G401.6 (cell line): ENCODE data around the gene TRIM24.
"Not testable (repeated sequence)": the region's sequence is repeated elsewhere in the genome, so short reads cannot be mapped to it uniquely, and the experiment has no call there.

Source experiments
- FAIRE-seq: peaks from 2 replicates; lab custom pipeline; 2012; peaks lifted over from hg19 to GRCh38; lab: Jason Lieb, UNC

The TRIM24 gene

DNA sequence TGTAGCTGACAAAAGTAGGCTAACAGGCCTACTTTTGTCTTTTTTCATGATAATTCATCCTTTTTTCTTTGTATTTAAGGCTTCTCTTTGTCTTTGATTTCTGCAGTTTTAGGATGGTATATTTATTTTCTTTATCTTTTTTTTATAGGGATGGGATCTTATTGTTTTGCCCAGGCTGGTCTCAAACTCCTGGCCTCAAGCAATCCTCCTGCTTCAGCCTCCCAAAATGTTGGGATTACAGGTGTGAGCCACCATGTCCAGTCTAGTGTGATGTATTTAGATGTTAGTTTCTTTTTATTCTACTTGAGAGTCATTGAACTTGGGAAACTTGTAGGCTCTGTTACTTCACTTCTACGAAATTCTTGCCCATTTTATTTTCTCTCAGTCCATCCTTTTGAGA, 35.4 kb downstream of the TRIM24 start:
- FAIRE-seq = no peak

GRCh38 chr7:138499340-138499739, 39.3 kb downstream of the TRIM24 start:
- no peak for FAIRE-seq

DNA sequence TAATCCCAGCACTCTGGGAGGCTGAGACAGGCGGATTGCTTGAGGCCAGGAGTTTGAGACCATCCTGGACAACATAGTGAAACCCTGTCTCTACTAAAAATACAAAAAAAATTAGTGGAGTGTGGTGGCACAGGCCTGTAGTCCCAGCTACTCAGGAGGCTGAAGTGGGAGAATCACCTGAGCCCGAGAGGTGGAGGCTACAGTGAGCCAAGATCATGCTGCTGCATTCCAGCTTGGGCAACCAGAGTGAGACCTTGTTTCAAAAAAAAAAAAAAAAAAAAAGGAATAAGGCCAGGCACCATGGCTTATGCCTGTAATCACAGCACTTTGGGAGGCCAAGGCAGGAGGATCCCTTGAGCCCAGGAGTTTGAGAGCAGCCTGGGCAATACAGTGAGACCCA, 40.2 kb downstream of the TRIM24 start:
- not testable (repeated sequence) for FAIRE-seq

DNA sequence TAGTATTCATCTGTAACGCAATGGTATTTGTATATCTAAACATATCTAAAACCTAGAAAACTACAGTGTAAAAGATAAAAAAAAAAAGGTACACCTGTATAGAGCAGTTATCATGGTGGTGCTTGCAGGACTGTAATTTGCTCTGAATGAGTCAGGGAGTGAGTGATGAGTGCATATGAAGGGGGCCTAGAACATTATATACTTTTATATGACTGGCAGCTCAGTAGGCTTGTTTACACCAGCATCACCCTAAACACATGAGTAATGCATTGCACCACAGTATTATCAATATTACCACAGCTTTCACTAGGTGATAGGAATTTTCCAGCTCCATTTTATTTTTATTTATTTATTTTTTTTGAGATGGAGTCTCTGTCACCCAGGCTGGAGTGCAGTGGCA, 40.8 kb downstream of the TRIM24 start:
- no peak for FAIRE-seq

DNA sequence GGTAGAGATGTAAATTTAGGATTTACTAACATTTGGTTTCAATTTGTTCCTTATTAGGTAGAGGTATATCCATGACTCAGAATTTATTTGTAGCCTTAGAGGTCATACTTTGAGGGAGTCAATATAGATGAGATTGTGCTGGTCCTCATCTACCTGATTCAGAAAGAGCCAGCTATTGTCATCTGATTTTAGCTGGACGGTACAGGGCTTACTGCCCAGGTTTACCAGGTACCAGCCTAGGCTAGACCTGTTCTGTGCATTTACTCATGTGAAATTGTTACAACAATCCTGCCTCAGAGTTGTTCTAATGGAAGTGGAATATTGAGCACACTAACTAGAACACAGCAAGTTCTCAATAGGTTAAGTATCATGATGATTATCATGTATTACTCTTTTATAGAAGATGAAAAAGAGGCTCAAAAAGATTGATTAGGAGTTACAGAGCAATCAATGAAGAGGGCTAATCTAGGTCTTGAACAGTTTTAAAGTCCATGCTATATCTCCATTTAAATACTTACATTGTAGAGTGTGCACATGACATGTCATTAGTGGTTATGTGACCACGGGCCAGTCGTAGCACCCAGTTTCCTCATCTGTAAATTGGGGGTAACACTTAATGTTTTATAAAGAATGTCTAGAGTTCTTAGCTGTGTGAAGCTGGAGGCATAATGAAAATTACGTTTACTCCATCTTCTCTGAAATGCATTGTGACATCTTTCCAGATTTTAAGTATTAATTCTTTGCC, 42.1 kb downstream of the TRIM24 start:
- no peak for FAIRE-seq

- FAIRE-seq = no peak
These were observed 45.4 kb downstream of the TRIM24 start for GRCh38 chr7:138505361-138505873.

DNA sequence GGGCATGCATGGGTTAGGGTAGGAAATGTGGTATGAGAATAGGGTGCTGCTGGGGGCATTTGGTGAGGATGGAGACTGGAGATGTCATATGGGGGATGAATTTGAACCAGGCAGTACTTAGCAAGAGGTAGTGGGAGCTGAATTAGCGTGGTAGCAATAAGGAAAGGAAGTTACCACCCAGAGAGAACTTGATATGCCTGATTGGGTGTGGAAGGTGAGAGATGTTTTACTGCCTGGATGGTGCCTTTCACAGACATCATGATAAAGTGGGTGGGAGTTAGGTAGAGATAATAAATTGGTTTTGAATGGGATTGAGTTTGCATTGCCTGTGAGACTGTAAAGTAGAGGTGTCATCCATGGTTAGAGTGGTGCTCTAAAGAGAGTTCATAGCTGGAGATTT, 46.7 kb downstream of the TRIM24 start:
- no peak for FAIRE-seq

DNA sequence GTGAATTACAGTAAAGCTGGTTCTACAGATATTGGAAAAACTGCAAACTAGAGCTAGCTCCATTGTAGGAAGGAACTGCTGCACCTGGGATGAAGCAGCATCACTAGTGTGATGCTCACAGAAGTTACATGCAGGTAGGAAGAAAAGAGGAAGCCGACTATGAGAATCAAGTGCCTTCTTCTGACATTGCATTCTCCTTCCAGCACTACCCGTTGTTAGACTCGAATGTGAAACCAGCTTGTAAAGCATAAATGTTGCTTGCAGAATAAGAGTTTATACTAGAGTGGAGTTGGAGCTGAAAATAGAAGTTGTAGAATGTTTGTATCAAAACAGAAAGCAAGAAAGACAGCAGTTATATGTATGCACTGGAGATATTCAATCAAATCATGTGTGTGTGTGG, 49.9 kb downstream of the TRIM24 start:
- FAIRE-seq = no peak

GRCh38 chr7:138512092-138512858, 52.2 kb downstream of the TRIM24 start:
- FAIRE-seq = no peak

DNA sequence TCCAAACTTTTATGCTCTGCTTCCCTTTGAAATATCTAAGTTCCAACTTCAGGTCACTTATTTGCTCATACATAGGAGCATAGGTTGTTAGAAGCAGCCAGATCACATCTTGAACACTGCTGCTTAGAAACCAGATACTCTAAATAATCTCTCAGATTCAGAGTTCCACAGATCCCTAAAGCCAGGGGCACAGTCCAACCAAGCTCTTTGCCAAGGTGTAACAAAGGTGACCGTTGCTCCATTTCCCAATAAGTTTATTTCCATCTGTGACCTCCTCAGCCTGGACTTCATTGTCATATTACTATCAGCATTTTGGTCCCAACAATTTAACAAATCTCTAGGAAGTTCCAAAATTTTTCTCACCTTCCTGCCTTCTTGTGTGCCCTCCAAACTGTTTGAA, 52.8 kb downstream of the TRIM24 start:
- FAIRE-seq = no peak

- no peak for FAIRE-seq
These were observed 53.3 kb downstream of the TRIM24 start for GRCh38 chr7:138513344-138513871.

DNA sequence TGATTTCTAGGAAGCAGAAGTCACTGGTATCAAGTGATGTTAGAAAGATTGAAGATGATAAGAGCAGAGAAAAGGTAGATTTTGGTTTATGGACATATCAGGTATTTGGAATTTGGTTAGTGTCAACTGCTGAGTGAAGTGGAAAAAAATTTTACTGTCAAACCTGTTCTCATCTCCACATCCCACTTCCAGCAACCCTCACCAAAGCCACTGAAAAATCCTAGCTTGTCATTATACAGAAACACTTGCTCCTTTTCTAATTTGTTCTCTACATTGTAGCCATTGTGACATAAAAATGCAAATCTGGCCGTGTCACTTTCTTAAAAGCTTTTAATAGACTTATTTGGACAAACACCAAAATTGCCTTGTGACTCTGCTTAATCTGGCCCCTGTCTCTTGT, 54.0 kb downstream of the TRIM24 start:
- FAIRE-seq = no peak

DNA sequence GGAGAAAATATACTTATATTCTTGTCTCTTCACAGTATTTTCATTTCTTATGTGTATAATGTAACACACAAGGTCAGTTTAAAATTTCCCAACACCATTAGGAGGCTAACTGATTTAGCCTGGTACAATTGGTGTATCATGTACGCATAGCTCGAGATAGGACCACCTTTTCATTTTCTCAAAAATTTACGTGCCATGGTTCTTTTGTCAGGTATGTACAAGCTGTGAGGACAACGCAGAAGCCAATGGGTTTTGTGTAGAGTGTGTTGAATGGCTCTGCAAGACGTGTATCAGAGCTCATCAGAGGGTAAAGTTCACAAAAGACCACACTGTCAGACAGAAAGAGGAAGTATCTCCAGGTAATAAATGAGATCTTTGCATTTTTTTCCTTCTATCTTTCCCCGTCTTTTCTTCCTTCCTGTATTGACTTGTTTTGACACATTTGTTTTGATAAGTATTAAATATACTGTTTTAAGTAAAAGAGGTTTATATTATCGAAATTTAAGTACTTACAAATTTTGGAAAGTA, 55.0 kb downstream of the TRIM24 start:
- FAIRE-seq = no peak

DNA sequence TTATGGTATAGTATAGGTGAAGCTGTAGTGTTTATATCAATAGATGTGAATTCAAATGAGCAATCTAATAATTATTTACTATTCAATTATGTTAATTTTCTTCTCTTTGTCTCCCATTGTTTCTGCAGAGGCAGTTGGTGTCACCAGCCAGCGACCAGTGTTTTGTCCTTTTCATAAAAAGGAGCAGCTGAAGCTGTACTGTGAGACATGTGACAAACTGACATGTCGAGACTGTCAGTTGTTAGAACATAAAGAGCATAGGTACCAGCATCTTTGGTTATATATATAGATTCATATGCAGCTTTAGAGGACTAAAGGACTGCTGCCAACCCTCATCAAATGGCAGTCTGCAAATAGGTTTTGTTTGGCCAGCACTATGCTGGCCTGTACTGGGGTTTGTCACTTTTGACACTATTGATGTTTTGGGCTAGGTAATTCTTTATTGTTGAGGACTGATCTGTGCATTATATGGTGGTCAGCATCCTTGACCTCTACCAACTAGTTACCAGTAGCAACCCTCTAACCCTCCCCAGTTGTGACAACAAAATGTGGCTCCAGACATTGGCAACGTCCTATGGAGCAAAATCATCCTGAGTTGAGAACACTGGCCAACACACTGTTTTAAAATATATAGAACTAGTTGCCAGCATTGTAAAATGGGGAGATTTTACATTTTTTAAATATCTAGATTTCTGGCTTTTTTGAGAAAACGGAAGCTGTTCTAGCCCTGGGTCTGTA, 59.2 kb downstream of the TRIM24 start:
- no peak for FAIRE-seq

- FAIRE-seq = no peak
These were observed 60.7 kb downstream of the TRIM24 start for GRCh38 chr7:138520742-138521141.

DNA sequence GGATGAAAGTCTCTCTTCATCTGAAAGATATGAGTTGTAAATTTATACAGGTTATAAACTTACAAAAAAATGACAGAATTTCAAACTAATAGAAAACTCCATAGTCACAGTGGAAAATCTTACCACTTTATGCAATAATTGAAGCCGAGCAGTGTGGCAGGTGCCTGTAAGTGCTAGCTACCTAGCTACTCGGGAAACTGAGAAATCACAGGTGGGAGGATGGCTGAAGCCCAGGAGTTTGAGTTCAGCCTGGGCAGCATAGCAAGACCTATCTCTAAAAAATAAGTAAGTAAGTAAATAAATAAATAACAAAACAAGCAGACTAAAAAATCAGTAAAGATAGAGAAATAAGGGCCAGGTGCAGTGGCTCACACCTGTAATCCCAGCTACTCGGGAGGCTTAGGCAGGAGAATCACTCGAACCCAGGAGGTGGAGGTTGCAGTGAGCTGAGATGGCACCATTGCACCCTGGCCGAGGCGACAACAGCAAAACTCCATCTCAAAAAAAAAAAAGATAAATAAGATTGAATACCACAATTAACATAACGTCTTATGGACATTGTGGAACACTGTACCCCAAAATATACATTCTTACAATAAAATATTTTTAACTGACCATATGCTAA, 61.9 kb downstream of the TRIM24 start:
- no peak for FAIRE-seq

- FAIRE-seq = peak; percentile 59
These were observed 64.2 kb downstream of the TRIM24 start for GRCh38 chr7:138524259-138524658.

GRCh38 chr7:138525757-138526156, 65.7 kb downstream of the TRIM24 start:
- FAIRE-seq = no peak

GRCh38 chr7:138527746-138528223, 67.7 kb downstream of the TRIM24 start:
- FAIRE-seq = no peak

DNA sequence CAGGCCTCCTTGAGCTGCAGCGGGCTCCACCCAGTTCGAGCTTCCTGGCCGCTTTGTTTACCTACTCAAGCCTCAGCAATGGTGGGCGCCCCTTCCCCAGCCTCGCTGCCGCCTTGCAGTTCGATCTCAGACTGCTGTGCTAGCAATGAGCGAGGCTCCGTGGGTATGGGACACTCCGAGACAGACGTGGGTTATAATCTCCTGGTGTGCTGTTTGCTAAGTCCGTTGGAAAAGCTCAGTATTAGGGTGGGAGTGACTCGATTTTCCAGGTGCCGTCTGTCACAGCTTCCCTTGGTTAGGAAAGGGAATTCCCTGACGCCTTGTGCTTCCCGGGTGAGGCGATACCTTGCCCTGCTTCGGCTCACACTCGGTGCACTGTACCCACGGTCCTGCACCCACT, 76.8 kb downstream of the TRIM24 start:
- not testable (repeated sequence) for FAIRE-seq

DNA sequence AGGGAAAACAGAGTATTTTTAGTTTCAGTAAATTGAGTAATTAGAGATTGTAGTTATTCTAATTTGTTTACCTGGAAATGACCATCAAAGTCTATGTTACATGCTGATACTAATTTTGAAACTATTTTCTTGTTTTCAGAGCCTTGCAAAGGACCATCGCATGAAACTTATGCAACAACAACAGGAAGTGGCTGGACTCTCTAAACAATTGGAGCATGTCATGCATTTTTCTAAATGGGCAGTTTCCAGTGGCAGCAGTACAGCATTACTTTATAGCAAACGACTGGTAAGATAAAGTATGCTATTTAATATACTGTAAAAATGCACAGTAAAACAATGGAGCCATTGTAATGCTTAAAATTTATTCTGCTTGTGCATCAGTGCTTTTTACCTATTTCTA, 78.5 kb downstream of the TRIM24 start:
- no peak for FAIRE-seq
